Esophagus muscularis mucosa (tissue), 3 donors: Measurements from ENCODE around the gene FIGLA.

Experiments used
- CTCF ChIP-seq, 3 experiments: fragments of 200-600 bp in 2 of 3; fragments of 450-650 bp in 1 of 3; sonication (generic) in 2 of 3; IDR thresholded peaks; one replicate each; pipeline ENCODE4 v1.5.1; 2017 to 2019; ENCODE audit warnings: antibody characterized with exemption in 3 of 3, mild to moderate bottlenecking in 2 of 3, moderate library complexity in 1 of 3
- POLR2A ChIP-seq: fragments of 450-650 bp; IDR thresholded peaks from one replicate; pipeline ENCODE4 v1.6.1; 2017; ENCODE audit warnings: antibody characterized with exemption, moderate library complexity, mild to moderate bottlenecking, low read depth

- TF ChIP-seq CTCF (IDR thresholded peaks at IDR 0.05) (peak; percentile 18 to 51 (median 38)), POLR2A (no peak)
Measured at GRCh38 chr2:70789304-70790135, 923 bp downstream of the FIGLA start.
